ENCODE data around the gene RANBP10.

Gene RANBP10

DNA sequence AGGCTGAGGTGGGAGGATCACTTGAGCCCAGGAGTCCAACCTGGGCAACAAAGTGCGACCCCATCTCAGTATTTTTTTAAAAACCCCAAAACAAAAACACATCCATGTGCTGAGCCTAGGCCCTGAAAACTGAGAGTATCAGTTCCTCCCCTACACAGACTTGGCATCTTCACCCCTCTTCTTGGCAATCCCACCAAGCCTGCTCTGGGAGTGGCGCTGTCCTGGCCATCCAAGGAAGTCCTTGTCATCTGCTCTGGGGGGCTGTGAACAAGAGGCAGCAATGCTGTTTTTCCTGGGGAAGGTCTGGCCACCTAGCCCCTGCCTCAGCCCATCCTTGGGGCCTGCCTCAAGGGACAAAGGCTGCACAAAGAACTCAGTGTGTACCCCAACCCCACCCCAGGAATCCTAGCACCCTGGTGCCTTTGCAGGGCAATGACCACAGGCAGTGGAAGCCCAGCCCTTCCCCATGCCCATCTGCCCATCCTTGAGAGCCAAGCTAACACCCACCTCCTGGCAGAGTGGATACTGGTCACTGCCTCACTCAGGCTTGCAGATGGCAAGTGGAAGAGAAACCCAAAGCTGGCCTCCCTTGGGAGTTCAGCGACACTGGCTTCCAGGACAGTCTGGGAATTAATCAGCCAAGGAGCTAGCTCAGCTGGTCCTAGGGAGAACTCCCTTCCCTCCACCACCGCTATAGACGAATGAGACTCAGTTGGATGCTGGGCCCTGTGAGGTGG, 72.5 kb downstream of the RANBP10 start:
- H3K9me3 ChIP-seq (replicated peaks; ENCODE audit: low read length): no peaks in the 10 kb centered on the region
- H3K36me3 ChIP-seq (ENCODE audit: insufficient read depth, low read length): peaks cover 30% of the 10 kb centered on the region
- no peaks in the 10 kb centered on the region for H3K4me1 ChIP-seq (ENCODE audit: control insufficient read depth, insufficient read depth, low read length)
- H3K4me3 ChIP-seq (ENCODE audit: low read length): no peak overlapping the region
- H3K27me3 ChIP-seq (ENCODE audit: control insufficient read depth, insufficient read depth, low read length): no peaks in the 10 kb centered on the region
- H3K9ac ChIP-seq (ENCODE audit: low read depth, low read length): no peak overlapping the region
- H3K4me2 ChIP-seq (ENCODE audit: low read length): no peak overlapping the region

DNA sequence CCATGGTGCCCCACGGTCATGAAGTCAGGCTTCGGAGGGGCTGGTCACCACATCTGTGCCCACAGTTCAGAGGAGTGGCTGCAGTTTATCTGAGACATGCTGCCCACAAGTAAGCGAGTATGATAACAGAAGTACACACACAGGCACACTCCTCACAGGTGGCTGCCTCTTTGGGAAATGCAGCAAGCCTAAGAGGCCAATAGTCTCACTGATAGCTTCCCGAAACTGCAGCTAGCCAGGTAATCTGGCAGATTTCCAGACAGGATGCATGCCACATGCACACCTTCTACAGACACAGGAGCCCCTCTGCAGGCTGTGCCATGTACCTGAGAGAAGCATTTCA, 74.6 kb downstream of the RANBP10 start:
- no peak overlapping the region for H3K4me2 ChIP-seq (ENCODE audit: low read length)
- H3K27me3 ChIP-seq (ENCODE audit: control insufficient read depth, insufficient read depth, low read length): no peaks in the 10 kb centered on the region
- peaks cover 47% of the 10 kb centered on the region for H3K36me3 ChIP-seq (ENCODE audit: insufficient read depth, low read length)
- H3K4me3 ChIP-seq (ENCODE audit: low read length): no peak overlapping the region
- H3K9me3 ChIP-seq (replicated peaks; ENCODE audit: low read length): no peaks in the 10 kb centered on the region
- H3K4me1 ChIP-seq (ENCODE audit: control insufficient read depth, insufficient read depth, low read length): no peaks in the 10 kb centered on the region
- no peak overlapping the region for H3K9ac ChIP-seq (ENCODE audit: low read depth, low read length)

- no peak overlapping the region for H3K4me3 ChIP-seq (ENCODE audit: low read length)
- H3K36me3 ChIP-seq (ENCODE audit: insufficient read depth, low read length): peaks cover 47% of the 10 kb centered on the region
These were observed 75.1 kb downstream of the RANBP10 start for GRCh38 chr16:67731071-67731752.

DNA sequence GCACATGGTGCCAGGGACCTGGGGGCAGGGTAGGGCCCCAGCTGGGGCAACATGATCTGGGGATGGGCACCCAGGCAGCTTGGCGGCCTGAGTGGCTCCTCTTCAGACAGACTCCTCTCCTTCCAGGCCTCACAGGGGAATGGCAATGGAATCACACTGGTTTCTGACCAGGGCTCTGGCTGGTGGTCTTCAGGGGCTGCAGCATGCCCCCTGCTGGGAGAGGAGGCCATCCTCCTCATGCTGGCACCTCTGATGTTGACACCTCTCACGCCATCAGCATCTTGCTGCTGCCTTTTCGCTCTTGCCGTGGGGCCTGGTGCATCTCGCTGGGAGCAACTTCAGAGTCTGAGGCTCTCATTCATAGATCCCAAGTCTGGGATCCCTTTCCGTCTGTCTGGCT, 76.0 kb downstream of the RANBP10 start:
- H3K4me1 ChIP-seq (ENCODE audit: control insufficient read depth, insufficient read depth, low read length): no peaks in the 10 kb centered on the region
- no peak overlapping the region for H3K4me2 ChIP-seq (ENCODE audit: low read length)
- H3K27me3 ChIP-seq (ENCODE audit: control insufficient read depth, insufficient read depth, low read length): no peaks in the 10 kb centered on the region
- no peak overlapping the region for H3K9ac ChIP-seq (ENCODE audit: low read depth, low read length)
- H3K4me3 ChIP-seq (ENCODE audit: low read length): no peak overlapping the region
- peaks cover 50% of the 10 kb centered on the region for H3K36me3 ChIP-seq (ENCODE audit: insufficient read depth, low read length)
- H3K9me3 ChIP-seq (replicated peaks; ENCODE audit: low read length): no peaks in the 10 kb centered on the region

More at GRCh38 chr16:67731071-67731752, 75.1 kb downstream of the RANBP10 start:
- Histone ChIP-seq H3K9me3 (replicated peaks; ENCODE audit: low read length) (no peaks in the 10 kb centered on the region), H3K9ac (ENCODE audit: low read depth, low read length) (no peak overlapping the region), H3K27me3 (ENCODE audit: control insufficient read depth, insufficient read depth, low read length) (no peaks in the 10 kb centered on the region), H3K4me2 (ENCODE audit: low read length) (no peak overlapping the region), H3K4me1 (ENCODE audit: control insufficient read depth, insufficient read depth, low read length) (no peaks in the 10 kb centered on the region)

- Histone ChIP-seq H3K9me3 (replicated peaks; ENCODE audit: low read length) (no peaks in the 10 kb centered on the region), H3K4me2 (ENCODE audit: low read length) (no peak overlapping the region), H3K9ac (ENCODE audit: low read depth, low read length) (no peak overlapping the region)
These were observed 76.6 kb downstream of the RANBP10 start for GRCh38 chr16:67729636-67730248.

DNA sequence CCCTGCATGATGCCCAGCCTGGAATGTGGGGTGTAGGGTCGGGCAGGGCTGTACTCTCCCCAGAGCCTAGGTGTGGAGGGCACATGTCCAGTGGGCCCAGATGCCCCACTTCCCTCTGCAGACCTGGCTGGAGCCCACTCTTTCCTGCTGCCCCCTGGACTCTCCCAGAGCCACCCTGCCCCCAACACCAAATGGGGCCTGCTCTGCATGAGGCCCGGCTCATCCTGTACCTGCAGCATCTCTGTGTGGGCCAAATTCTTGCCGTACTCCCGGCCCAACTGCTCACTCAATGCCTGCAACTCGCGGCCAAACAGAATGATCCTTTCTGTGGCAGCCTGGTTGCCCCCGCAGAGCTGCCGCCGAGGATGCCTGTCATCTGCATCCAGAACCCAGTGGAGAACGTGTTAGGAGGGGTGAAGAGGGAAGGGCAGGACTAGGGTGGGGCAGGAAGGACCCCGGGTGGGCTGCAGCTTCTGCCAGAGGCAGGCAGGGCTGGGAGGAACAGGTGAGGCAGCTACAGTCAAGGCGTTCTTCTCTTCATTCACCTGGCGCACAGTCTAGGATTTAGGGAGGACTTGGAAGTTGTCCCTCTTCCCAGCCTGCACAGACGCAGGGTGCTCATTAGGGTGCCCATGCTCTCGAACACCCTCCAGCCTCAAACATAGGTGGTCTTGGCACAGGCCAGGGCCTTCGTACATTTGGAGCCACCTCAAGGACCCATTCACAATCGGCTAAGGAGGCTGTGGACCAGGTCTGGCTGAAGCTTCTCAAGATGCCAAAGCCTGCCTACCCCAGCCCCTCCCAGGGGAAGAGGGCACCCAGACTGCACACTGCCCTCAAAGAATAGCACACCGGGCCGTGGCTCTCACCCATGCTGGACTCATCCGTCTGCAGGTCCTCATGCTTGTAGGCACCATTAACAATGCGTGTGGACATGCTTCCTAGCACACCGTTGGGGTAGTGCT, 78.6 kb downstream of the RANBP10 start:
- H3K36me3 ChIP-seq (ENCODE audit: insufficient read depth, low read length): peaks cover 45% of the 10 kb centered on the region
- H3K27me3 ChIP-seq (ENCODE audit: control insufficient read depth, insufficient read depth, low read length): no peaks in the 10 kb centered on the region
- H3K9me3 ChIP-seq (replicated peaks; ENCODE audit: low read length): no peaks in the 10 kb centered on the region
- no peak overlapping the region for H3K4me2 ChIP-seq (ENCODE audit: low read length)
- H3K4me1 ChIP-seq (ENCODE audit: control insufficient read depth, insufficient read depth, low read length): no peaks in the 10 kb centered on the region
- no peak overlapping the region for H3K4me3 ChIP-seq (ENCODE audit: low read length)
- H3K9ac ChIP-seq (ENCODE audit: low read depth, low read length): no peak overlapping the region

More at GRCh38 chr16:67729636-67730248, 76.6 kb downstream of the RANBP10 start:
- Histone ChIP-seq H3K27me3 (ENCODE audit: control insufficient read depth, insufficient read depth, low read length) (no peaks in the 10 kb centered on the region), H3K4me3 (ENCODE audit: low read length) (no peak overlapping the region), H3K4me1 (ENCODE audit: control insufficient read depth, insufficient read depth, low read length) (no peaks in the 10 kb centered on the region), H3K36me3 (ENCODE audit: insufficient read depth, low read length) (peaks cover 46% of the 10 kb centered on the region)

GRCh38 chr16:67726106-67727034, 80.0 kb downstream of the RANBP10 start:
- Histone ChIP-seq H3K36me3 (ENCODE audit: insufficient read depth, low read length) (peaks cover 44% of the 10 kb centered on the region), H3K9ac (ENCODE audit: low read depth, low read length) (no peak overlapping the region), H3K4me1 (ENCODE audit: control insufficient read depth, insufficient read depth, low read length) (no peaks in the 10 kb centered on the region), H3K4me2 (ENCODE audit: low read length) (no peak overlapping the region), H3K27me3 (ENCODE audit: control insufficient read depth, insufficient read depth, low read length) (no peaks in the 10 kb centered on the region), H3K9me3 (replicated peaks; ENCODE audit: low read length) (no peaks in the 10 kb centered on the region), H3K4me3 (ENCODE audit: low read length) (no peak overlapping the region)

DNA sequence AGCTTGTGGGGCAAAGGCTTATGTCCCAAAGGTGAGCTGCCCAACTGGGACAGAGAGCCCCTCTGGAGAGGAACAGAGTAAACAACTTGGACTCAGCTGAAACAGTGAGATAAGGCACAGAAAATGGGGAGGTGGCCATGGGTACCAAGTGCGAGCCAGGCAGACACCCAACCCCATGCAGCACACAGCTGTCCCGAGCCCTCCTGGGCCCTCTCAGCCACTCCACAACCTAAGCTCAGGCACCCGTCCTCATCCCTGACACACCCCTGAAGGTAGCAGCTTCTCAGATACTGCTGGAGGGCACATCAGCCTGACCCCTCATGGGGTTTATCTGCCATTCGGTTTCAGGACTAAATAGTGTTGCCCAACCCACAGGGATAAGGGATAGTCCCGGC, 82.5 kb downstream of the RANBP10 start:
- Histone ChIP-seq H3K9ac (ENCODE audit: low read depth, low read length) (no peak overlapping the region), H3K36me3 (ENCODE audit: insufficient read depth, low read length) (peaks cover 20% of the 10 kb centered on the region)

DNA sequence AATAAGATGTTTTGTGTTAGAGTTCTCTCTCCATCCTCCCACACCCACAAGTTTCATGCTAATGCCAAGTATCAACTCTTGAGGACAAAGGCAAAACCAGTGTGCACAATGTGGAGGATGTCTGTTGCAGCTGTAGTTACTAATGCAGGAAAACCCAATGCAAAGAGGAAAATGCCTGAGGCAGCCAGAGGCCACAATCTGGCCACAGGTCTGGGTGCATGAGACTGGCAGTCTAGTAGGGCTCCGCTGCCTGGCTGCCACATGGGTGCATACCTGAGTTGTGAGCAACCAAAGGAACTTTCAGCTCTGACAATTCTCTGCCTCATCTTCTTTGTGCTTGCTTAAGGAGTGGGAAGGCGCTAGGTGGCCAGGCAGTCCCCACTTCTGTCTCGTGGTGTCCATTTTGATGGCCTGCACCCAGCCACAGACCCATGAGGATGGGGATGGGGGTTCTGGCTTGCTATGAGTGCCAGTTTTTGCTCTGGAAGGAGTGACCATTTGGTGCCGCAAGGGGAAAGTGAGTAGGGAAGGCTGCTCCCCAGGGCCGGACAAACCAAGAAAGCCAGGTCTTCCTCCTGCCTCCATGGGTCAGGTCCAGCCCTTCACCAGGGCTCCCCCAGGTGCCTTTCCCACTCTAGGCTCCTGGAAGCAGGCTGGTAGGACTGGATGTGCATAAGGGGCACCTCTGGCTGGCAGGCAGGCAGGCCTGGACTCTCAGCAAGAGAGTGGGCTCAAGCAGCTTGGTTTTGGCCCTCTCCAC, 83.0 kb downstream of the RANBP10 start:
- Histone ChIP-seq H3K9ac (ENCODE audit: low read depth, low read length) (no peak overlapping the region), H3K4me2 (ENCODE audit: low read length) (no peak overlapping the region), H3K9me3 (replicated peaks; ENCODE audit: low read length) (no peaks in the 10 kb centered on the region), H3K27me3 (ENCODE audit: control insufficient read depth, insufficient read depth, low read length) (no peaks in the 10 kb centered on the region), H3K4me1 (ENCODE audit: control insufficient read depth, insufficient read depth, low read length) (peaks cover 12% of the 10 kb centered on the region), H3K36me3 (ENCODE audit: insufficient read depth, low read length) (peaks cover 15% of the 10 kb centered on the region), H3K4me3 (ENCODE audit: low read length) (no peak overlapping the region)

More for the DNA sequence above, 82.5 kb downstream of the RANBP10 start:
- no peaks in the 10 kb centered on the region for H3K27me3 ChIP-seq (ENCODE audit: control insufficient read depth, insufficient read depth, low read length)
- peaks cover 11% of the 10 kb centered on the region for H3K4me1 ChIP-seq (ENCODE audit: control insufficient read depth, insufficient read depth, low read length)
- no peak overlapping the region for H3K4me2 ChIP-seq (ENCODE audit: low read length)
- H3K4me3 ChIP-seq (ENCODE audit: low read length): no peak overlapping the region
- H3K9me3 ChIP-seq (replicated peaks; ENCODE audit: low read length): no peaks in the 10 kb centered on the region

- peak overlapping the region; percentile 91 for H3K9ac ChIP-seq (ENCODE audit: low read depth, low read length)
- peaks cover 21% of the 10 kb centered on the region for H3K4me1 ChIP-seq (ENCODE audit: control insufficient read depth, insufficient read depth, low read length)
These were observed 86.1 kb downstream of the RANBP10 start for GRCh38 chr16:67720236-67720635.

More at GRCh38 chr16:67720236-67720635, 86.1 kb downstream of the RANBP10 start:
- peak overlapping the region; percentile 84 for H3K4me3 ChIP-seq (ENCODE audit: low read length)
- no peaks in the 10 kb centered on the region for H3K9me3 ChIP-seq (replicated peaks; ENCODE audit: low read length)
- H3K27me3 ChIP-seq (ENCODE audit: control insufficient read depth, insufficient read depth, low read length): no peaks in the 10 kb centered on the region
- H3K36me3 ChIP-seq (ENCODE audit: insufficient read depth, low read length): no peaks in the 10 kb centered on the region
- peak overlapping the region; percentile 88 for H3K4me2 ChIP-seq (ENCODE audit: low read length)
